ENCODE data around the gene CCDC174.
"Not testable (repeated sequence)": the region's sequence is repeated elsewhere in the genome, so short reads cannot be mapped to it uniquely, and the experiment has no call there.

Gene CCDC174

GRCh38 chr3:14605744-14606143 lies 45.8 kb upstream of the CCDC174 start:
- H3K27ac ChIP-seq: no peak overlapping the region
- intact Hi-C loops (cut with DNase I; ENCODE audit: low total_unique reads): no loop called here
- peaks cover 0 to 11% (median 8%) of the 10 kb centered on the region in 4 donors for H3K4me1 ChIP-seq
- H3K27me3 ChIP-seq: peaks cover 0 to 49% of the 10 kb centered on the region in 2 donors
- H3K9me3 ChIP-seq: no peaks in the 10 kb centered on the region
- no peak for DNase-seq
- H3K36me3 ChIP-seq: no peaks in the 10 kb centered on the region
- no peak for TF ChIP-seq CTCF (IDR thresholded peaks at IDR 0.05)
- no peak overlapping the region for H3K4me3 ChIP-seq

GRCh38 chr3:14606669-14607339 lies 44.8 kb upstream of the CCDC174 start:
- no peak for TF ChIP-seq CTCF (IDR thresholded peaks at IDR 0.05)
- Histone ChIP-seq H3K27ac (no peak overlapping the region), H3K36me3 (no peaks in the 10 kb centered on the region), H3K4me3 (no peak overlapping the region), H3K27me3 (peaks cover 0 to 43% of the 10 kb centered on the region in 2 donors), H3K9me3 (no peaks in the 10 kb centered on the region), H3K4me1 (peaks cover 0 to 10% (median 8%) of the 10 kb centered on the region in 4 donors)
- peak in 1 of 2 donors; percentile 19 for DNase-seq
- intact Hi-C loops (cut with DNase I; ENCODE audit: low total_unique reads): no loop called here

GRCh38 chr3:14608298-14608697 lies 43.3 kb upstream of the CCDC174 start:
- H3K4me3 ChIP-seq: no peak overlapping the region
- H3K4me1 ChIP-seq: no peaks in the 10 kb centered on the region
- H3K27me3 ChIP-seq: peaks cover 0 to 33% of the 10 kb centered on the region in 2 donors
- TF ChIP-seq CTCF (IDR thresholded peaks at IDR 0.05): no peak
- H3K27ac ChIP-seq: no peak overlapping the region
- intact Hi-C loops (cut with DNase I; ENCODE audit: low total_unique reads): no loop called here
- no peaks in the 10 kb centered on the region for H3K9me3 ChIP-seq
- H3K36me3 ChIP-seq: no peaks in the 10 kb centered on the region
- peak in 1 of 2 donors; percentile 38 for DNase-seq

- H3K27ac ChIP-seq; intact Hi-C loops (cut with DNase I; ENCODE audit: low total_unique reads); H3K4me1 ChIP-seq; H3K9me3 ChIP-seq; H3K4me3 ChIP-seq; DNase-seq; H3K36me3 ChIP-seq: not testable (repeated sequence)
- H3K27me3 ChIP-seq: peaks cover 0 to 25% of the 10 kb centered on the region in 2 donors
Observed at GRCh38 chr3:14609058-14609457, 42.5 kb upstream of the CCDC174 start.

GRCh38 chr3:14609506-14609905 lies 42.1 kb upstream of the CCDC174 start:
- peaks cover 0 to 25% of the 10 kb centered on the region in 2 donors for H3K27me3 ChIP-seq
- H3K4me1 ChIP-seq: no peaks in the 10 kb centered on the region
- H3K27ac ChIP-seq: no peak overlapping the region
- no peak for TF ChIP-seq CTCF (IDR thresholded peaks at IDR 0.05)
- intact Hi-C loops (cut with DNase I; ENCODE audit: low total_unique reads): no loop called here
- no peak for DNase-seq
- no peak overlapping the region for H3K4me3 ChIP-seq
- no peaks in the 10 kb centered on the region for H3K9me3 ChIP-seq
- H3K36me3 ChIP-seq: no peaks in the 10 kb centered on the region

GRCh38 chr3:14609941-14610340 lies 41.6 kb upstream of the CCDC174 start:
- no peaks in the 10 kb centered on the region for H3K9me3 ChIP-seq
- no peak for TF ChIP-seq CTCF (IDR thresholded peaks at IDR 0.05)
- intact Hi-C loops (cut with DNase I; ENCODE audit: low total_unique reads): no loop called here
- DNase-seq: no peak
- no peaks in the 10 kb centered on the region for H3K4me1 ChIP-seq
- H3K36me3 ChIP-seq: no peaks in the 10 kb centered on the region
- no peak overlapping the region for H3K27ac ChIP-seq
- no peak overlapping the region for H3K4me3 ChIP-seq
- peaks cover 0 to 25% of the 10 kb centered on the region in 2 donors for H3K27me3 ChIP-seq

All from tibial artery (tissue), 4 donors.